ENCODE data around the gene CNKSR1. TPM values are rescaled to one million over a fixed set of nuclear protein-coding genes. Genes with fewer than 3 reads are reported as not detected.

Gene CNKSR1
- polyA plus RNA-seq, 3 donors = 10.7 to 20.0 (median 14.5) TPM

GRCh38 chr1:26171084-26172072, 5.9 kb upstream of the CNKSR1 start, which contains the start of gene ZNF593OS:
Gene ZNF593OS, minus strand, starts transcription at chr1:26171832. Its CDS starts 171 bp downstream, at chr1:26171661.
- no peak for DNase-seq (ENCODE audit: extremely low read depth in 1 of 11, low read depth in 9 of 11, low spot score in 4 of 11)

- no peak for DNase-seq (ENCODE audit: extremely low read depth in 1 of 11, low read depth in 9 of 11, low spot score in 4 of 11)
These were observed 1.9 kb upstream of the CNKSR1 start for GRCh38 chr1:26175346-26175745.

GRCh38 chr1:26180010-26180506, 2.8 kb downstream of the CNKSR1 start:
- no peak for DNase-seq (ENCODE audit: extremely low read depth in 1 of 11, low read depth in 9 of 11, low spot score in 4 of 11)

- DNase-seq (ENCODE audit: extremely low read depth in 1 of 11, low read depth in 9 of 11, low spot score in 4 of 11) = no peak
These were observed 4.5 kb downstream of the CNKSR1 start for GRCh38 chr1:26181586-26182382.

- DNase-seq (ENCODE audit: extremely low read depth in 1 of 11, low read depth in 9 of 11, low spot score in 4 of 11) = no peak
These were observed 5.0 kb downstream of the CNKSR1 start for GRCh38 chr1:26182383-26182696.

- DNase-seq (ENCODE audit: extremely low read depth in 1 of 11, low read depth in 9 of 11, low spot score in 4 of 11) = no peak
These were observed 6.8 kb downstream of the CNKSR1 start for GRCh38 chr1:26184086-26184485.

GRCh38 chr1:26184883-26185282, 7.6 kb downstream of the CNKSR1 start:
- no peak for DNase-seq (ENCODE audit: extremely low read depth in 1 of 11, low read depth in 9 of 11, low spot score in 4 of 11)

GRCh38 chr1:26187882-26188281, 10.6 kb downstream of the CNKSR1 start:
- DNase-seq (ENCODE audit: extremely low read depth in 1 of 11, low read depth in 9 of 11, low spot score in 4 of 11) = no peak

- DNase-seq (ENCODE audit: extremely low read depth in 1 of 11, low read depth in 9 of 11, low spot score in 4 of 11) = no peak
These were observed 11.2 kb downstream of the CNKSR1 start for GRCh38 chr1:26188477-26188876.

GRCh38 chr1:26189331-26189730, 12.0 kb downstream of the CNKSR1 start:
- no peak for DNase-seq (ENCODE audit: extremely low read depth in 1 of 11, low read depth in 9 of 11, low spot score in 4 of 11)

- DNase-seq (ENCODE audit: extremely low read depth in 1 of 11, low read depth in 9 of 11, low spot score in 4 of 11) = no peak
These were observed 12.5 kb downstream of the CNKSR1 start for GRCh38 chr1:26189751-26190275.

GRCh38 chr1:26190373-26190987, 13.2 kb downstream of the CNKSR1 start, which contains the start of gene CATSPER4:
Gene CATSPER4, plus strand, starts transcription at chr1:26190602. Its CDS starts 26 bp downstream, at chr1:26190628.
- DNase-seq (ENCODE audit: extremely low read depth in 1 of 11, low read depth in 9 of 11, low spot score in 4 of 11) = peak in 6 of 11 donors; percentile 17 to 65 (median 54)

- no peak for DNase-seq (ENCODE audit: extremely low read depth in 1 of 11, low read depth in 9 of 11, low spot score in 4 of 11)
These were observed 14.4 kb downstream of the CNKSR1 start for GRCh38 chr1:26191739-26192138.

- DNase-seq (ENCODE audit: extremely low read depth in 1 of 11, low read depth in 9 of 11, low spot score in 4 of 11) = no peak
These were observed 18.5 kb downstream of the CNKSR1 start for GRCh38 chr1:26195805-26196204.

GRCh38 chr1:26197301-26197700, 20.0 kb downstream of the CNKSR1 start:
- DNase-seq (ENCODE audit: extremely low read depth in 1 of 11, low read depth in 9 of 11, low spot score in 4 of 11) = no peak

- DNase-seq (ENCODE audit: extremely low read depth in 1 of 11, low read depth in 9 of 11, low spot score in 4 of 11) = no peak
These were observed 20.5 kb downstream of the CNKSR1 start for GRCh38 chr1:26197813-26198212.

GRCh38 chr1:26200413-26200812, 23.1 kb downstream of the CNKSR1 start:
- DNase-seq (ENCODE audit: extremely low read depth in 1 of 11, low read depth in 9 of 11, low spot score in 4 of 11) = no peak

GRCh38 chr1:26203642-26204318, 26.5 kb downstream of the CNKSR1 start:
- no peak for DNase-seq (ENCODE audit: extremely low read depth in 1 of 11, low read depth in 9 of 11, low spot score in 4 of 11)

All from renal cortex interstitium (tissue), 11 donors.